Panc1 (cell line): ENCODE data around the gene CADPS2.

Source experiments
- POLR2AphosphoS5 ChIP-seq: IDR thresholded peaks from 2 replicates; pipeline ENCODE4 v1.6.1; 2012; ENCODE audit warnings: mild to moderate bottlenecking, low read depth, low read length, moderate library complexity
- TF ChIP-seq, protein P1 (sequence below): fragments of 450-650 bp; IDR thresholded peaks from 2 replicates; pipeline ENCODE4 v1.5.1; 2017; ENCODE audit warnings: mild to moderate bottlenecking
- TF ChIP-seq, protein P2 (sequence below), 2 experiments: IDR thresholded peaks; 2 replicates each; pipeline ENCODE4 v1.6.1; 2011 to 2012; ENCODE audit warnings: low read depth in 2 of 2, control low read depth in 1 of 2, low read length in 1 of 2, mild to moderate bottlenecking in 1 of 2, moderate library complexity in 1 of 2; ENCODE audit not compliant: insufficient read depth in 1 of 2

DNA sequence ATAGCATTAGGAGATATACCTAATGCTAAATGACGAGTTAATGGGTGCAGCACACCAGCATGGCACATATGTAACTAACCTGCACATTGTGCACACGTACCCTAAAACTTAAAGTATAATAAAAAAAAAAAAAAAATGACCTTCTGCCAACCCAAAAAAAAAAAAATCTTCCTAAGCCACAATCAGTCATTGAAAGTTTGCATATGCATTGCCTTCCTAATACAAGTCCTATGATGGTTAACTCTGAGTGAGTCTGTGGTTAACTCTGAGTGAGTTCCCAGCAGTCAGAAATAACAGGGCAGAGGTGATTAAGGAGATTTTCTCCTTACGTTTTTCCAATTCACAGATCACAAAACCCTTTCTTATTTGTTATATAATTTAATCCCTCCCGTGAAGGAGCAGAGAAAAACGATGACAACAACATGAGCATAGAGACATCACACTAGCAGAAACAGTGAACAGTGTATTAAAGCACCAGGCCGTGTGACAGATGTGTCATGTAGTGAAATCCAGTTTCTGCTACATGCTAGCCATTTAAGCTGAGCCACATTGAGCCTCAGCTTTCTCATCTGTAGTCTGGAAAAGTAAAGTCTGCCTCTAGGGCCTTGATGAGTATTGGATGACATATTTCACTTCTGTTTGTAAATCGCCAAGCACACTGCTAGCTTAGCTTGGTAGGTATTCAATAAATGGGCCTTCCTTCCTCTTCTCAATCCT, 176.2 kb downstream of the CADPS2 start:
- TF ChIP-seq, protein P1, sequence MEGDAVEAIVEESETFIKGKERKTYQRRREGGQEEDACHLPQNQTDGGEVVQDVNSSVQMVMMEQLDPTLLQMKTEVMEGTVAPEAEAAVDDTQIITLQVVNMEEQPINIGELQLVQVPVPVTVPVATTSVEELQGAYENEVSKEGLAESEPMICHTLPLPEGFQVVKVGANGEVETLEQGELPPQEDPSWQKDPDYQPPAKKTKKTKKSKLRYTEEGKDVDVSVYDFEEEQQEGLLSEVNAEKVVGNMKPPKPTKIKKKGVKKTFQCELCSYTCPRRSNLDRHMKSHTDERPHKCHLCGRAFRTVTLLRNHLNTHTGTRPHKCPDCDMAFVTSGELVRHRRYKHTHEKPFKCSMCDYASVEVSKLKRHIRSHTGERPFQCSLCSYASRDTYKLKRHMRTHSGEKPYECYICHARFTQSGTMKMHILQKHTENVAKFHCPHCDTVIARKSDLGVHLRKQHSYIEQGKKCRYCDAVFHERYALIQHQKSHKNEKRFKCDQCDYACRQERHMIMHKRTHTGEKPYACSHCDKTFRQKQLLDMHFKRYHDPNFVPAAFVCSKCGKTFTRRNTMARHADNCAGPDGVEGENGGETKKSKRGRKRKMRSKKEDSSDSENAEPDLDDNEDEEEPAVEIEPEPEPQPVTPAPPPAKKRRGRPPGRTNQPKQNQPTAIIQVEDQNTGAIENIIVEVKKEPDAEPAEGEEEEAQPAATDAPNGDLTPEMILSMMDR = no peak
- TF ChIP-seq POLR2AphosphoS5 = no peak
- TF ChIP-seq, protein P2, sequence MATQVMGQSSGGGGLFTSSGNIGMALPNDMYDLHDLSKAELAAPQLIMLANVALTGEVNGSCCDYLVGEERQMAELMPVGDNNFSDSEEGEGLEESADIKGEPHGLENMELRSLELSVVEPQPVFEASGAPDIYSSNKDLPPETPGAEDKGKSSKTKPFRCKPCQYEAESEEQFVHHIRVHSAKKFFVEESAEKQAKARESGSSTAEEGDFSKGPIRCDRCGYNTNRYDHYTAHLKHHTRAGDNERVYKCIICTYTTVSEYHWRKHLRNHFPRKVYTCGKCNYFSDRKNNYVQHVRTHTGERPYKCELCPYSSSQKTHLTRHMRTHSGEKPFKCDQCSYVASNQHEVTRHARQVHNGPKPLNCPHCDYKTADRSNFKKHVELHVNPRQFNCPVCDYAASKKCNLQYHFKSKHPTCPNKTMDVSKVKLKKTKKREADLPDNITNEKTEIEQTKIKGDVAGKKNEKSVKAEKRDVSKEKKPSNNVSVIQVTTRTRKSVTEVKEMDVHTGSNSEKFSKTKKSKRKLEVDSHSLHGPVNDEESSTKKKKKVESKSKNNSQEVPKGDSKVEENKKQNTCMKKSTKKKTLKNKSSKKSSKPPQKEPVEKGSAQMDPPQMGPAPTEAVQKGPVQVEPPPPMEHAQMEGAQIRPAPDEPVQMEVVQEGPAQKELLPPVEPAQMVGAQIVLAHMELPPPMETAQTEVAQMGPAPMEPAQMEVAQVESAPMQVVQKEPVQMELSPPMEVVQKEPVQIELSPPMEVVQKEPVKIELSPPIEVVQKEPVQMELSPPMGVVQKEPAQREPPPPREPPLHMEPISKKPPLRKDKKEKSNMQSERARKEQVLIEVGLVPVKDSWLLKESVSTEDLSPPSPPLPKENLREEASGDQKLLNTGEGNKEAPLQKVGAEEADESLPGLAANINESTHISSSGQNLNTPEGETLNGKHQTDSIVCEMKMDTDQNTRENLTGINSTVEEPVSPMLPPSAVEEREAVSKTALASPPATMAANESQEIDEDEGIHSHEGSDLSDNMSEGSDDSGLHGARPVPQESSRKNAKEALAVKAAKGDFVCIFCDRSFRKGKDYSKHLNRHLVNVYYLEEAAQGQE (IDR thresholded peaks at IDR 0.05; ENCODE audit: insufficient read depth in 1 of 2, low read depth in 2 of 2, low read length in 1 of 2) = no peak
